Smooth muscle cell (in vitro differentiated cells): ENCODE results near the gene RPS19. TPM values are rescaled to one million over a fixed set of nuclear protein-coding genes. Genes with fewer than 3 reads are reported as not detected.
"Not testable (repeated sequence)": the region's sequence is repeated elsewhere in the genome, so short reads cannot be mapped to it uniquely, and the experiment has no call there.

ENCODE experiments used
- DNase-seq: peaks from one replicate; lab custom pipeline; 2025; ENCODE audit not compliant: unreplicated experiment; lab: John Stamatoyannopoulos, UW
- H2AFZ ChIP-seq: fragments of 200-600 bp; sonication (generic); 2 replicates; pipeline ENCODE4 v1.6.0; 2016; ENCODE audit warnings: antibody characterized with exemption, low read depth, mild to moderate bottlenecking
- H3F3A ChIP-seq: fragments of 200-600 bp; sonication (generic); 2 replicates; pipeline ENCODE4 v1.6.0; 2017; ENCODE audit warnings: antibody characterized with exemption, low read depth
- H3K27ac ChIP-seq: fragments of 200-600 bp; sonication (generic); 2 replicates; pipeline ENCODE4 v1.5.1; 2016; ENCODE audit warnings: low read depth, mild to moderate bottlenecking
- H3K27me3 ChIP-seq: fragments of 200-600 bp; sonication (generic); 2 replicates; pipeline ENCODE4 v1.6.1; 2016; ENCODE audit warnings: low read depth, mild to moderate bottlenecking
- H3K36me3 ChIP-seq: fragments of 200-600 bp; sonication (generic); 2 replicates; pipeline ENCODE4 v1.5.1; 2016; ENCODE audit warnings: low read depth
- H3K4me1 ChIP-seq: fragments of 200-600 bp; sonication (generic); 2 replicates; pipeline ENCODE4 v1.5.1; 2016; ENCODE audit warnings: low read depth
- H3K4me2 ChIP-seq: fragments of 200-600 bp; sonication (generic); 2 replicates; pipeline ENCODE4 v1.6.0; 2016; ENCODE audit warnings: mild to moderate bottlenecking
- H3K4me3 ChIP-seq: fragments of 200-600 bp; sonication (generic); 2 replicates; pipeline ENCODE4 v1.5.1; 2016; ENCODE audit warnings: mild to moderate bottlenecking
- H3K79me2 ChIP-seq: fragments of 200-600 bp; sonication (generic); 2 replicates; pipeline ENCODE4 v1.6.0; 2016; ENCODE audit warnings: low read depth, mild to moderate bottlenecking
- H3K9ac ChIP-seq: fragments of 200-600 bp; sonication (generic); 2 replicates; pipeline ENCODE4 v1.6.0; 2016; ENCODE audit warnings: low read depth
- H3K9me3 ChIP-seq: fragments of 200-600 bp; sonication (generic); replicated peaks from 2 replicates; pipeline ENCODE4 v1.5.1; 2016; ENCODE audit warnings: low read depth
- H4K20me1 ChIP-seq: fragments of 200-600 bp; sonication (generic); 2 replicates; pipeline ENCODE4 v1.6.0; 2016; ENCODE audit warnings: low read depth
- WGBS: methylation state at CpG from one replicate; pipeline ENCODE4 v1.1.7; 2016; ENCODE audit warnings: low lambda C conversion rate; 5-methylcytosine and 5-hydroxymethylcytosine counted together
- polyA plus RNA-seq: library from polyadenylated mRNA; unstranded; fragments of >200 nt; fragmentation: Nextera tagmentation; extraction: Ambion mirVana; gene quantifications from 2 replicates; pipeline ENCODE4 v1.2.1, GENCODE V29; 2016
- total RNA-seq: library from RNA; depleted of rRNA; stranded (reverse); fragments of >200 nt; gene quantifications from 2 replicates; pipeline ENCODE4 v1.2.3, GENCODE V29; 2014
- TF ChIP-seq, protein P1 (sequence below): fragments of 200-600 bp; sonication (generic); IDR thresholded peaks from 2 replicates; pipeline ENCODE4 v1.5.1; 2017; ENCODE audit warnings: borderline replicate concordance, mild to moderate bottlenecking, antibody characterized with exemption; ENCODE audit not compliant: insufficient read depth, poor library complexity, severe bottlenecking

The RPS19 gene
- total and polyA plus RNA-seq, 2 experiments from 2014 or later: 1,345 to 2,105 TPM

DNA sequence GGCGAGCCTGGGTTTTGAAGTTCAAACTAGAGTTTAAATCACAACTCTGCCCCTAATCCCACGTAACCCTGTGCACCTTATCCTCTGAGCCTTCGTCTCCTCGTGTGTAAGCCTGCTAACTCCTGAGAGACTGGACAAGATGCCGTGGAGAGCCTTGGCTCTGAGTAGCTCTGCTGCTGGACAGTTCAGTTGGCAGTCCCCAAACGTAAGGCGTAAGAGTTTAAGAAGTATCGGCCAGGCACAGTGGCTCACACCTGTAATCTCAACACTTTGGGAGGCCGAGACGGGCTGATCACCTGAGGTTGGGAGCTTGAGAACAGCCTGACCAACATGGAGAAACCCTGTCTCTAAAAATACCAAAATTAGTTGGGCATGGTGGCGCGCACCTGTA is 12.3 kb downstream of the RPS19 start:
- H3K4me1 ChIP-seq: no peaks in the 10 kb centered on the region
- no peaks in the 10 kb centered on the region for H3K36me3 ChIP-seq
- no peak overlapping the region for H3K4me2 ChIP-seq
- H3K27me3 ChIP-seq: peaks cover 3% of the 10 kb centered on the region
- H2AFZ ChIP-seq: no peak overlapping the region
- no peak overlapping the region for H3K27ac ChIP-seq
- 90% methylated on average over 12 of the region's 12 CpGs for WGBS
- peaks cover 61% of the 10 kb centered on the region for H4K20me1 ChIP-seq
- H3F3A ChIP-seq: peaks cover 40% of the 10 kb centered on the region
- TF ChIP-seq, protein P1, sequence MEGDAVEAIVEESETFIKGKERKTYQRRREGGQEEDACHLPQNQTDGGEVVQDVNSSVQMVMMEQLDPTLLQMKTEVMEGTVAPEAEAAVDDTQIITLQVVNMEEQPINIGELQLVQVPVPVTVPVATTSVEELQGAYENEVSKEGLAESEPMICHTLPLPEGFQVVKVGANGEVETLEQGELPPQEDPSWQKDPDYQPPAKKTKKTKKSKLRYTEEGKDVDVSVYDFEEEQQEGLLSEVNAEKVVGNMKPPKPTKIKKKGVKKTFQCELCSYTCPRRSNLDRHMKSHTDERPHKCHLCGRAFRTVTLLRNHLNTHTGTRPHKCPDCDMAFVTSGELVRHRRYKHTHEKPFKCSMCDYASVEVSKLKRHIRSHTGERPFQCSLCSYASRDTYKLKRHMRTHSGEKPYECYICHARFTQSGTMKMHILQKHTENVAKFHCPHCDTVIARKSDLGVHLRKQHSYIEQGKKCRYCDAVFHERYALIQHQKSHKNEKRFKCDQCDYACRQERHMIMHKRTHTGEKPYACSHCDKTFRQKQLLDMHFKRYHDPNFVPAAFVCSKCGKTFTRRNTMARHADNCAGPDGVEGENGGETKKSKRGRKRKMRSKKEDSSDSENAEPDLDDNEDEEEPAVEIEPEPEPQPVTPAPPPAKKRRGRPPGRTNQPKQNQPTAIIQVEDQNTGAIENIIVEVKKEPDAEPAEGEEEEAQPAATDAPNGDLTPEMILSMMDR: no peak
- H3K9me3 ChIP-seq: no peaks in the 10 kb centered on the region
- no peak for DNase-seq
- H3K9ac ChIP-seq: no peak overlapping the region
- no peak overlapping the region for H3K4me3 ChIP-seq
- peaks cover 9% of the 10 kb centered on the region for H3K79me2 ChIP-seq

DNA sequence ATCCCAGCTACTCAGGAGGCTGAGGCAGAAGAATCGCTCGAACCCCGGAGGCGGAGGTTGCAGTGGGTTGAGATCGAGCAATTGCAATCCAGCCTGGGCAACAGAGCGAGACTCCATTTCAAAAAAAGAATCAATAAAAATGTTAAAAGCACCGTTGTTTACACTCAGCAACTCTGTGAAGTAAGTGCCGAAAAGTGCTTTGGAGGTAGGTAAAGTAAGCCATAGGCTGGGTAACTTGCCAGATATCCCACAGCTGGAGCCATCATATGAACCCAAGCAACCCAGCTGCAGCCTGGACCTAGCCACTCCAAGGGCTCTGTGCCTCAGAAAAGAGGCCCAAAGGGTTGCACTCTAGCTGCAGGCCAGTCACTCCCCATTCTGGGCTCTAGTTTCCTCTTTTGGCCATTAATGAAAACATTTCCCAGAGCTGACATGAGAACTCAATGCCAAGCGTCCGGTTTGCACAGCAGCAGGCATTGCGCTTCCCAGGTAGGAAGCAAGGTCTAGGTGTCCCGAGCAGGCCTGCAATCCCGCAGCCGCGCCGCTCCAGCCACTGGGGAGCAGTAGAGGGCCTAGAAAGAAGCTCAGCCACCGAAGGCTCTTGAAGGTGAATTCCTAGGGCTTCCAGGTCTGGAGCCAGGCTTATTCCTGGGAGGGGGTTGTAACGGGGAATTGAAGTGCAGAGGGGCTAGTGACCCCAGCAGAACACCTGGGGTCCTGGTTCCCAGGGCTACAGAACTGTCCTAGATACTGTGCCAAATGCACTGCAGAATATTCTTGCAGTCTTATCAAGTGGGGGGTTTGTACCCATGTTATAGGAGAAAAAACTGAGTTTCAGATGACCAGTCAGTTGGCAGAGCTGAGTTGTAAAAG is 13.0 kb downstream of the RPS19 start:
- Histone ChIP-seq H3K4me2 (no peak overlapping the region), H3K4me3 (no peak overlapping the region), H4K20me1 (peaks cover 55% of the 10 kb centered on the region), H3K27ac (no peak overlapping the region), H3K4me1 (no peaks in the 10 kb centered on the region), H3K79me2 (peaks cover 3% of the 10 kb centered on the region), H3K27me3 (peaks cover 3% of the 10 kb centered on the region), H3K9me3 (no peaks in the 10 kb centered on the region), H3K9ac (no peak overlapping the region), H2AFZ (no peak overlapping the region), H3F3A (peaks cover 40% of the 10 kb centered on the region), H3K36me3 (no peaks in the 10 kb centered on the region)
- no peak for DNase-seq
- 50% methylated on average over 18 of the region's 18 CpGs for WGBS
- TF ChIP-seq, protein P1: peak; percentile 46

DNA sequence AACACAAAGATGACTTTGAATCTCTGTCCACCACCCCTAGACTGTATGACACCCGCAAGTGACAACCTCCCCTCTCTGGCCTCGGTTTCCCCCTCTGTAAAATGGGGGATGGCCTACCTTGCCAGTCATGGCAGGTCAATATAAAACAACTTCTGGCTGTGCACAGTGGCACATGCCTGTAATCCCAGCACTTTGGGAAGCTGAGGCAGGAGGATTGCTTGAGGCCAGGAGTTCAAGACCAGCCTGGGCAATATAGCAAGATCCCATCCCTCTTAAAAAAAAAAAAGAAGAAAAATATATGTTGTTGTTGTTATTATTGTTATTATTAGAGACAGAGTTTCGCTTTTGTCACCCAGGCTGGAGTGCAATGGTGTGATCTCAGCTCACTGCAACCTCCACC is 15.9 kb downstream of the RPS19 start:
- H2AFZ ChIP-seq, H3K27ac ChIP-seq, H3K9me3 ChIP-seq, H3K9ac ChIP-seq, H3K4me1 ChIP-seq, H3K79me2 ChIP-seq, H3K4me2 ChIP-seq, H3K27me3 ChIP-seq, H3K36me3 ChIP-seq, H3K4me3 ChIP-seq, DNase-seq: not testable (repeated sequence)
- 83% methylated on average over 3 of the region's 3 CpGs for WGBS
- peaks cover 27% of the 10 kb centered on the region for H3F3A ChIP-seq
- peaks cover 25% of the 10 kb centered on the region for H4K20me1 ChIP-seq

DNA sequence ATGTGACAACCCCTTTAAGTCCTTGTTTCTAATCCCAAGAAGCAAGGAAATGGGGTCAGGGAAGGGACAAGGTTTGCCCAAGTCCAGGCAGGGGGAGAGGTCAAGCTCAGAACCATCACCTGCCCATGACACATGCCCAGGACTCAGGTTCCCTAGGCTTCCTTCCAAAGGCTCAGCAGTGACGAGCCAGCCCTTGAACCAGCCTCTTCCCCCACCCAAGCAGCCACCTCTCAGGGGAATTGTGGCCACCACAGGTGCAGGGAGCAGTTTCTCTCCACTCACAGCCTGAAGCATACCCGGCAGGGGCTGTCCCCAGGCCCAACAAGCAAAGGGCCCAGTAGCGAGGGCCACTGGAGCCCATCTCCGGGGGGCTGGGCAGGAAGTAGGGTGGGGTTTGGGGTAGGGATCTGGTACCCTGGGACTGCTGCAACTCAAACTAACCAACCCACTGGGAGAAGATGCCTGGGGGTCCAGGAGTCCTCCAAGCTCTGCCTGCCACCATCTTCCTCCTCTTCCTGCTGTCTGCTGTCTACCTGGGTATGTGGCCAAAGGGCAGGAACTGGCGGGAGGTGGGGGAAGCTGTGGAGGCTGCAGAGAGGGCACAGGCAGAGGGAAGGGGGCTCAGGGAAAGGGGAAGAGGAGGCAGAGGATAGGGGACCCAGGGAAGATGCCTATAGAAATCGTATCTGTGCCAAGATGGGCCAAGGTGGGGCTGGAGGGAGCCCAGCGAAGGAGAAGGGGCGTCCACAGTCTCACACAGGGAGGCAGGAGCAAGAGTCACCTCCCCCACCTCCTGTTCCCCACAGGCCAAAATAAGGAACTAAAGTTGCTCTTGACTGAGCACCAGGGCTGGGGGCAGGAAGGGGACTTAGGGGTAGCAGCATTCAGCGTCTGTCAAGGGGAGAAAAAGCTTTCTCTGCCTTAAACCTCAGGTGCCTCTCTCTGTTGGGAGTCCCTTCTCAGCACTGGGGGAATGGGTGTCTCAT is 17.1 kb downstream of the RPS19 start, which contains the start of gene CD79A:
Gene CD79A, plus strand, starts transcription at position 433 of the 986 bp plus-strand sequence. Its CDS starts 26 bp downstream, at position 459.
- Histone ChIP-seq H2AFZ (no peak within 1 kb of the TSS), H3K27ac (no peak within 1 kb of the TSS), H3K36me3 (no peaks in the 10 kb centered on the region), H3K4me2 (no peak within 1 kb of the TSS), H3K9me3 (no peaks in the 10 kb centered on the region), H3K27me3 (peaks cover 3% of the 10 kb centered on the region), H4K20me1 (peaks cover 13% of the 10 kb centered on the region), H3K9ac (no peak within 1 kb of the TSS), H3K4me3 (no peak within 1 kb of the TSS), H3K79me2 (no peaks in the 10 kb centered on the region), H3F3A (peaks cover 18% of the 10 kb centered on the region), H3K4me1 (no peaks in the 10 kb centered on the region)
- TF ChIP-seq, protein P1: no peak
- no peak for DNase-seq
- 73% methylated on average over 9 of the region's 9 CpGs for WGBS
